ENCODE results near the gene ELAVL2.

DNA sequence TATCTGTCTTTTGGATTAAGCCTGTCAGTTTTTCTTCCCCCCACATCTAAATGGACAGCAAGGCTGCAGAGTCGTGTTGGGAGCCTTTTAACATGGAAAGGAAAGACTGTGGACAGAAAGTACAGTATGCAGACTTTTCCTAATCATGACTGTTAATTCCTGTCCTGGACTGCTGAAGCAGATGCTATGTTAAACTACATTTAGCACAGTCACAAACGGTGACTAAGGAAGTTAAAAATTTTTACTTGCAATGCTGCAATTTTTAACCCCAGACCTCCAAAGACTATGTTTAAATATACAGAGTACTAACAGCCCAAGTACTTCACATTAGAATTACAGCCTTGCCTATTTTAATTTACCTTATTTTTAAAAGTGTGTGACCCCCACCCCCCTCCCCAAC lies 51.8 kb downstream of the ELAVL2 start:
- TF ChIP-seq, protein P1, sequence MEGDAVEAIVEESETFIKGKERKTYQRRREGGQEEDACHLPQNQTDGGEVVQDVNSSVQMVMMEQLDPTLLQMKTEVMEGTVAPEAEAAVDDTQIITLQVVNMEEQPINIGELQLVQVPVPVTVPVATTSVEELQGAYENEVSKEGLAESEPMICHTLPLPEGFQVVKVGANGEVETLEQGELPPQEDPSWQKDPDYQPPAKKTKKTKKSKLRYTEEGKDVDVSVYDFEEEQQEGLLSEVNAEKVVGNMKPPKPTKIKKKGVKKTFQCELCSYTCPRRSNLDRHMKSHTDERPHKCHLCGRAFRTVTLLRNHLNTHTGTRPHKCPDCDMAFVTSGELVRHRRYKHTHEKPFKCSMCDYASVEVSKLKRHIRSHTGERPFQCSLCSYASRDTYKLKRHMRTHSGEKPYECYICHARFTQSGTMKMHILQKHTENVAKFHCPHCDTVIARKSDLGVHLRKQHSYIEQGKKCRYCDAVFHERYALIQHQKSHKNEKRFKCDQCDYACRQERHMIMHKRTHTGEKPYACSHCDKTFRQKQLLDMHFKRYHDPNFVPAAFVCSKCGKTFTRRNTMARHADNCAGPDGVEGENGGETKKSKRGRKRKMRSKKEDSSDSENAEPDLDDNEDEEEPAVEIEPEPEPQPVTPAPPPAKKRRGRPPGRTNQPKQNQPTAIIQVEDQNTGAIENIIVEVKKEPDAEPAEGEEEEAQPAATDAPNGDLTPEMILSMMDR (IDR thresholded peaks at IDR 0.05): no peak
- TF ChIP-seq POLR2A (IDR thresholded peaks at IDR 0.05): no peak
